ENCODE data around the gene MRTFB. TPM values are rescaled to one million over a fixed set of nuclear protein-coding genes. Genes with fewer than 3 reads are reported as not detected.

The MRTFB gene
- total and polyA plus RNA-seq, 2 donors (not counting 1 experiment from before 2014, with no cell fraction given) = 8.8 to 9.8 TPM

DNA sequence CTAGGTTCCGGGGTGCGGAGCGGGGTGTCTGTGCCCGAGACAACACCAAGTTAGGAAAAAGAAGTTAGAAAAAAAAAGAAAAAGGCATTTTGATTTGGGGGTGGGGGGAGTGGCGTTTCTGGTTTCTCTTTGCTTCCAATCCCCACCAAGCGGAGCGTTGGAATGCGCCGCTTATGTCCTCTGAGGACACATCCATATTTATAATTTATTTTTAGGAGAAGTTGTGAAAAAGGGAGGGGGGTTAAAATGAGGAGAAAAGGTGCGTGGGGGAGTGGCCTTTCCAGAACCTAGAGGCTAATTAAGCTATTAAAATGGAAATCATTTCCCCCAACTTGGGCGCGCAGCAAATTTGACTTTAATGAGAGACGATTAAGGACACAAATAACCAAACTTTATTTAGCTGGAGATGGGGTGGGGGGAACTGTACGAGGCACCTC is 232.1 kb downstream of the MRTFB start:
- H3K4me3 ChIP-seq (replicated peaks in 1 of 4; ENCODE audit: control extremely low read depth in 1 of 4, insufficient read depth in 1 of 4, low read depth in 3 of 4, low read length in 4 of 4) = peak overlapping the region; percentile 66 to 91 (median 84)
- H3K4me1 ChIP-seq (ENCODE audit: control insufficient read depth, extremely low read depth, insufficient read depth, low read length) = peaks cover 12% of the 10 kb centered on the region
- no peaks in the 10 kb centered on the region for H3K36me3 ChIP-seq (ENCODE audit: control insufficient read depth, insufficient read depth, low read length)
- peak; percentile 34 to 36 for DNase-seq (ENCODE audit: low read depth in 2 of 2)
- H4K20me1 ChIP-seq (ENCODE audit: control insufficient read depth, extremely low read depth, insufficient read depth, low read length) = no peaks in the 10 kb centered on the region
- no peaks in the 10 kb centered on the region for H3K9me3 ChIP-seq (ENCODE audit: control insufficient read depth, insufficient read depth, low read depth, low read length)
- no peak overlapping the region for H2AFZ ChIP-seq (ENCODE audit: low read length)
- H3K27ac ChIP-seq (ENCODE audit: insufficient read depth, low read length) = peak overlapping the region; percentile 27
- no peaks in the 10 kb centered on the region for H3K27me3 ChIP-seq (ENCODE audit: control insufficient read depth, insufficient read depth, low read length)
- H3K4me2 ChIP-seq (ENCODE audit: extremely low read depth, insufficient read depth, low read length) = peak overlapping the region; percentile 21
- no peak for TF ChIP-seq CTCF (conservative IDR thresholded peaks at IDR 0.05 in 1 of 2, IDR thresholded peaks at IDR 0.05 in 1 of 2; ENCODE audit: low read depth in 1 of 2, low read length in 2 of 2)
- TF ChIP-seq EZH2 (IDR thresholded peaks at IDR 0.05; ENCODE audit: low read length, missing control alignments) = no peak
- peaks cover 58% of the 10 kb centered on the region for H3K79me2 ChIP-seq (ENCODE audit: control insufficient read depth, insufficient read depth, low read length)
- peak overlapping the region; percentile 74 for H3K9ac ChIP-seq (ENCODE audit: insufficient read depth, low read length)

DNA sequence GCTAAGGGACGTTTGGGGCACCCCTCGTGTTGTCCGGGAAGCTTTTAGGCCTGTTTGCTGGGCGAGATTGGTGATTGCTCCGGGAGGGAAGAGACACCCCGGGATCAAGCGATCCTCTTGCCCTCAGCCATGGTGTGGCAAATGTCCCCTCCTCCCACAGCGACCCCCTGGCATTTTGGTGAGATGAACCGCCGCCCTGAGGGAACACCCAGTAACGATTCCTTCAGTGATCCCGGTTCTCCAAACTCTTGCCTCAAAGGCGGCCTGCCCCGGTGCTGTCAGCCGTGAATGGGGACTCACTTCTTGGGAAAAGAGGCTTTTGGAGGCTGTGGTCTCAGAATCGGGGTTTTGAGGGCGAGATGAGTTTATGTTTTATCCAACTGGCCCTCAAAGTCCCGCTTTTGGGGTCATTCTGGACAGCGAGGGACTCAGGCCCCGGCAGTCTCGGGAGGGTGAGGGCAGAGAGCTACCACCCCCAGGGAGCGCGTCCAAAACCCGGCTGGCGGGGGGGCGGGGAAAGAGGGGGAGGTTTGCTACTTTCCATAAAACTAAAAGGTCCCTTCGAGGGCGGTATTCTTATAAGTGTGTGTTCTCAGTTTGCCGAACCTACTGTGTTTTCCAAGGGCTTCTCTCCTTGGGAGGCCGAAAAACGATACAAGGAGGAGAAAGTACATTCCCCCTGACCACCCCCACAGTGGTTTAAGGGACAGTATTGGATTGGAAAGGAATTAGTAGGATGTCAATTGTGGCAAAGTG is 232.7 kb downstream of the MRTFB start:
- peaks cover 64% of the 10 kb centered on the region for H3K79me2 ChIP-seq (ENCODE audit: control insufficient read depth, insufficient read depth, low read length)
- no peaks in the 10 kb centered on the region for H4K20me1 ChIP-seq (ENCODE audit: control insufficient read depth, extremely low read depth, insufficient read depth, low read length)
- peaks cover 18% of the 10 kb centered on the region for H3K4me1 ChIP-seq (ENCODE audit: control insufficient read depth, extremely low read depth, insufficient read depth, low read length)
- DNase-seq (ENCODE audit: low read depth in 2 of 2) = no peak
- H3K4me3 ChIP-seq (replicated peaks in 1 of 4; ENCODE audit: control extremely low read depth in 1 of 4, insufficient read depth in 1 of 4, low read depth in 3 of 4, low read length in 4 of 4) = peak overlapping the region; percentile 66 to 91 (median 84)
- H2AFZ ChIP-seq (ENCODE audit: low read length) = no peak overlapping the region
- H3K9ac ChIP-seq (ENCODE audit: insufficient read depth, low read length) = no peak overlapping the region
- TF ChIP-seq CTCF (conservative IDR thresholded peaks at IDR 0.05 in 1 of 2, IDR thresholded peaks at IDR 0.05 in 1 of 2; ENCODE audit: low read depth in 1 of 2, low read length in 2 of 2) = no peak
- no peak for TF ChIP-seq EZH2 (IDR thresholded peaks at IDR 0.05; ENCODE audit: low read length, missing control alignments)
- no peaks in the 10 kb centered on the region for H3K36me3 ChIP-seq (ENCODE audit: control insufficient read depth, insufficient read depth, low read length)
- no peak overlapping the region for H3K27ac ChIP-seq (ENCODE audit: insufficient read depth, low read length)
- H3K9me3 ChIP-seq (ENCODE audit: control insufficient read depth, insufficient read depth, low read depth, low read length) = no peaks in the 10 kb centered on the region
- peak overlapping the region; percentile 33 for H3K4me2 ChIP-seq (ENCODE audit: extremely low read depth, insufficient read depth, low read length)
- no peaks in the 10 kb centered on the region for H3K27me3 ChIP-seq (ENCODE audit: control insufficient read depth, insufficient read depth, low read length)

- Histone ChIP-seq H3K4me1 (ENCODE audit: control insufficient read depth, extremely low read depth, insufficient read depth, low read length) (peaks cover 25% of the 10 kb centered on the region), H3K4me3 (replicated peaks in 1 of 4; ENCODE audit: control extremely low read depth in 1 of 4, insufficient read depth in 1 of 4, low read depth in 3 of 4, low read length in 4 of 4) (no peak overlapping the region), H3K36me3 (ENCODE audit: control insufficient read depth, insufficient read depth, low read length) (no peaks in the 10 kb centered on the region), H3K27me3 (ENCODE audit: control insufficient read depth, insufficient read depth, low read length) (no peaks in the 10 kb centered on the region), H3K9me3 (ENCODE audit: control insufficient read depth, insufficient read depth, low read depth, low read length) (no peaks in the 10 kb centered on the region), H3K27ac (ENCODE audit: insufficient read depth, low read length) (no peak overlapping the region), H3K4me2 (ENCODE audit: extremely low read depth, insufficient read depth, low read length) (no peak overlapping the region), H2AFZ (ENCODE audit: low read length) (no peak overlapping the region), H3K9ac (ENCODE audit: insufficient read depth, low read length) (no peak overlapping the region), H4K20me1 (ENCODE audit: control insufficient read depth, extremely low read depth, insufficient read depth, low read length) (no peaks in the 10 kb centered on the region), H3K79me2 (ENCODE audit: control insufficient read depth, insufficient read depth, low read length) (peaks cover 75% of the 10 kb centered on the region)
- DNase-seq (ENCODE audit: low read depth in 2 of 2) = no peak
- TF ChIP-seq CTCF (conservative IDR thresholded peaks at IDR 0.05 in 1 of 2, IDR thresholded peaks at IDR 0.05 in 1 of 2; ENCODE audit: low read depth in 1 of 2, low read length in 2 of 2) = no peak
- TF ChIP-seq EZH2 (IDR thresholded peaks at IDR 0.05; ENCODE audit: low read length, missing control alignments) = no peak
These were observed 233.9 kb downstream of the MRTFB start for GRCh38 chr16:14304891-14305460.

Data from fibroblast of lung (primary cell).